Measurements from ENCODE around the gene PSMD12.
"Not testable (repeated sequence)": the region's sequence is repeated elsewhere in the genome, so short reads cannot be mapped to it uniquely, and the experiment has no call there.

The PSMD12 gene

GRCh38 chr17:67347826-67348225, 18.6 kb downstream of the PSMD12 start:
- Histone ChIP-seq H3K4me1 (ENCODE audit: control insufficient read depth, insufficient read depth, low read depth, low read length) (no peaks in the 10 kb centered on the region), H2BK12ac (ENCODE audit: low read length in 2 of 2) (no peak overlapping the region), H3K4me2 (ENCODE audit: low read length, poor library complexity, severe bottlenecking) (no peak overlapping the region), H3K9ac (ENCODE audit: low read length) (no peak overlapping the region), H3K14ac (ENCODE audit: low read length in 2 of 2) (no peak overlapping the region), H2BK5ac (ENCODE audit: low read depth, low read length, poor library complexity, severe bottlenecking) (no peak overlapping the region), H4K91ac (ENCODE audit: low read length) (no peak overlapping the region), H3K36me3 (ENCODE audit: control insufficient read depth in 1 of 2, insufficient read depth in 2 of 2, low read depth in 1 of 2, low read length in 2 of 2) (peaks cover 30 to 89% of the 10 kb centered on the region in 2 experiments), H3K23ac (ENCODE audit: low read length in 2 of 2) (no peak overlapping the region), H3K9me3 (ENCODE audit: control insufficient read depth, low read length) (no peaks in the 10 kb centered on the region), H2BK120ac (ENCODE audit: low read depth, low read length) (no peak overlapping the region), H2AFZ (ENCODE audit: low read depth, low read length) (no peak overlapping the region), H3K18ac (ENCODE audit: low read depth in 1 of 2, low read length in 2 of 2) (no peak overlapping the region), H4K8ac (ENCODE audit: low read length) (no peak overlapping the region), H3K27ac (ENCODE audit: low read length, poor library complexity, severe bottlenecking) (no peak overlapping the region), H2AK5ac (ENCODE audit: low read length, severe bottlenecking) (no peak overlapping the region), H3K27me3 (ENCODE audit: control insufficient read depth in 1 of 2, insufficient read depth in 1 of 2, low read length in 2 of 2) (no peaks in the 10 kb centered on the region), H3K4ac (ENCODE audit: low read depth in 1 of 2, low read length in 2 of 2) (no peak overlapping the region), H3K4me3 (ENCODE audit: insufficient read depth in 1 of 2, low read depth in 1 of 2, low read length in 2 of 2) (no peak overlapping the region), H3K79me1 (replicated peaks; ENCODE audit: low read length, poor library complexity, severe bottlenecking) (peaks cover 18% of the 10 kb centered on the region), H2BK15ac (ENCODE audit: low read depth, poor library complexity, severe bottlenecking) (no peak overlapping the region)
- 97% methylated on average over 2 of the region's 3 CpGs for WGBS
- no peak for DNase-seq

DNA sequence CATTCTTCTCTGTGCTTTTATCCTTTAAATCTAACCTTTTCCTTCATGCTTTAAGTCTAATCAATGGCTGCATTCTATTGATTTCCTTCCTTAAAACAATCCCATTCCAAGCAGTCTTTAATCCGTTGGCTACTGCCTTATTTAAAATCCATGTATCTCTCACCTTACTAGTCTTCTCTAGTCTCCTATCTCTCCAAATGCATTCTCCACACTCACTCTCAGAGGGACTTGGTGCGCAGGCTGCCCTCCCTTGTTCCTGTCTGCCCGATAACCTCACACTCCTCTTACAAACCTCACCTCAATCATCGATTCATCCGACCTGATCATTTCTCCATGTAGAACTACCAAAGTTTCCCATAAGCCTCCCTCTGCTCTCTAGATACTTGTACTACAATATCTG, 23.1 kb downstream of the PSMD12 start:
- H2BK5ac ChIP-seq (ENCODE audit: low read depth, low read length, poor library complexity, severe bottlenecking) = no peak overlapping the region
- no peak overlapping the region for H3K4me2 ChIP-seq (ENCODE audit: low read length, poor library complexity, severe bottlenecking)
- H2BK12ac ChIP-seq (ENCODE audit: low read length in 2 of 2) = no peak overlapping the region
- no peak overlapping the region for H3K9ac ChIP-seq (ENCODE audit: low read length)
- no peak overlapping the region for H3K4me3 ChIP-seq (ENCODE audit: insufficient read depth in 1 of 2, low read depth in 1 of 2, low read length in 2 of 2)
- WGBS = 98% methylated on average over 5 of the region's 5 CpGs
- H2BK15ac ChIP-seq (ENCODE audit: low read depth, poor library complexity, severe bottlenecking) = no peak overlapping the region
- no peak overlapping the region for H3K4ac ChIP-seq (ENCODE audit: low read depth in 1 of 2, low read length in 2 of 2)
- no peak overlapping the region for H3K23ac ChIP-seq (ENCODE audit: low read length in 2 of 2)
- peaks cover 19 to 78% of the 10 kb centered on the region in 2 experiments for H3K36me3 ChIP-seq (ENCODE audit: control insufficient read depth in 1 of 2, insufficient read depth in 2 of 2, low read depth in 1 of 2, low read length in 2 of 2)
- no peak overlapping the region for H3K27ac ChIP-seq (ENCODE audit: low read length, poor library complexity, severe bottlenecking)
- H3K27me3 ChIP-seq (ENCODE audit: control insufficient read depth in 1 of 2, insufficient read depth in 1 of 2, low read length in 2 of 2) = no peaks in the 10 kb centered on the region
- H4K8ac ChIP-seq (ENCODE audit: low read length) = no peak overlapping the region
- peaks cover 5% of the 10 kb centered on the region for H3K79me1 ChIP-seq (replicated peaks; ENCODE audit: low read length, poor library complexity, severe bottlenecking)
- H4K91ac ChIP-seq (ENCODE audit: low read length) = no peak overlapping the region
- H3K14ac ChIP-seq (ENCODE audit: low read length in 2 of 2) = no peak overlapping the region
- no peaks in the 10 kb centered on the region for H3K4me1 ChIP-seq (ENCODE audit: control insufficient read depth, insufficient read depth, low read depth, low read length)
- H3K18ac ChIP-seq (ENCODE audit: low read depth in 1 of 2, low read length in 2 of 2) = no peak overlapping the region
- no peak overlapping the region for H2AFZ ChIP-seq (ENCODE audit: low read depth, low read length)
- no peak overlapping the region for H2AK5ac ChIP-seq (ENCODE audit: low read length, severe bottlenecking)
- no peak for DNase-seq
- H2BK120ac ChIP-seq (ENCODE audit: low read depth, low read length) = no peak overlapping the region
- no peaks in the 10 kb centered on the region for H3K9me3 ChIP-seq (ENCODE audit: control insufficient read depth, low read length)

GRCh38 chr17:67338353-67338752, 28.0 kb downstream of the PSMD12 start:
- H3K18ac ChIP-seq (ENCODE audit: low read depth in 1 of 2, low read length in 2 of 2); H3K9me3 ChIP-seq (ENCODE audit: control insufficient read depth, low read length); H3K4me1 ChIP-seq (ENCODE audit: control insufficient read depth, insufficient read depth, low read depth, low read length); H2BK5ac ChIP-seq (ENCODE audit: low read depth, low read length, poor library complexity, severe bottlenecking); H2AK5ac ChIP-seq (ENCODE audit: low read length, severe bottlenecking); H2AFZ ChIP-seq (ENCODE audit: low read depth, low read length); H3K79me1 ChIP-seq (replicated peaks; ENCODE audit: low read length, poor library complexity, severe bottlenecking); H3K23ac ChIP-seq (ENCODE audit: low read length in 2 of 2); H3K4me2 ChIP-seq (ENCODE audit: low read length, poor library complexity, severe bottlenecking); H3K27me3 ChIP-seq (ENCODE audit: control insufficient read depth in 1 of 2, insufficient read depth in 1 of 2, low read length in 2 of 2); H4K91ac ChIP-seq (ENCODE audit: low read length); H3K4me3 ChIP-seq (ENCODE audit: insufficient read depth in 1 of 2, low read depth in 1 of 2, low read length in 2 of 2); H2BK15ac ChIP-seq (ENCODE audit: low read depth, poor library complexity, severe bottlenecking); H3K14ac ChIP-seq (ENCODE audit: low read length in 2 of 2); H3K4ac ChIP-seq (ENCODE audit: low read depth in 1 of 2, low read length in 2 of 2); H3K27ac ChIP-seq (ENCODE audit: low read length, poor library complexity, severe bottlenecking); H4K8ac ChIP-seq (ENCODE audit: low read length); H2BK12ac ChIP-seq (ENCODE audit: low read length in 2 of 2); DNase-seq; H2BK120ac ChIP-seq (ENCODE audit: low read depth, low read length); H3K9ac ChIP-seq (ENCODE audit: low read length): not testable (repeated sequence)
- peaks cover 11 to 49% of the 10 kb centered on the region in 2 experiments for H3K36me3 ChIP-seq (ENCODE audit: control insufficient read depth in 1 of 2, insufficient read depth in 2 of 2, low read depth in 1 of 2, low read length in 2 of 2)
- 100% methylated on average over 6 of the region's 7 CpGs for WGBS

GRCh38 chr17:67336859-67337258, 29.5 kb downstream of the PSMD12 start:
- Histone ChIP-seq H3K27ac (ENCODE audit: low read length, poor library complexity, severe bottlenecking) (no peak overlapping the region), H3K9me3 (ENCODE audit: control insufficient read depth, low read length) (no peaks in the 10 kb centered on the region), H2BK5ac (ENCODE audit: low read depth, low read length, poor library complexity, severe bottlenecking) (no peak overlapping the region), H3K14ac (ENCODE audit: low read length in 2 of 2) (no peak overlapping the region), H3K4me3 (ENCODE audit: insufficient read depth in 1 of 2, low read depth in 1 of 2, low read length in 2 of 2) (no peak overlapping the region), H3K27me3 (ENCODE audit: control insufficient read depth in 1 of 2, insufficient read depth in 1 of 2, low read length in 2 of 2) (no peaks in the 10 kb centered on the region), H3K4ac (ENCODE audit: low read depth in 1 of 2, low read length in 2 of 2) (no peak overlapping the region), H2AK5ac (ENCODE audit: low read length, severe bottlenecking) (no peak overlapping the region), H3K36me3 (ENCODE audit: control insufficient read depth in 1 of 2, insufficient read depth in 2 of 2, low read depth in 1 of 2, low read length in 2 of 2) (peaks cover 9 to 34% of the 10 kb centered on the region in 2 experiments), H3K79me1 (replicated peaks; ENCODE audit: low read length, poor library complexity, severe bottlenecking) (no peaks in the 10 kb centered on the region), H3K18ac (ENCODE audit: low read depth in 1 of 2, low read length in 2 of 2) (no peak overlapping the region), H2BK120ac (ENCODE audit: low read depth, low read length) (no peak overlapping the region), H3K9ac (ENCODE audit: low read length) (no peak overlapping the region), H4K91ac (ENCODE audit: low read length) (no peak overlapping the region), H3K4me2 (ENCODE audit: low read length, poor library complexity, severe bottlenecking) (no peak overlapping the region), H3K23ac (ENCODE audit: low read length in 2 of 2) (no peak overlapping the region), H4K8ac (ENCODE audit: low read length) (no peak overlapping the region), H2BK12ac (ENCODE audit: low read length in 2 of 2) (no peak overlapping the region), H2BK15ac (ENCODE audit: low read depth, poor library complexity, severe bottlenecking) (no peak overlapping the region), H3K4me1 (ENCODE audit: control insufficient read depth, insufficient read depth, low read depth, low read length) (peaks cover 1% of the 10 kb centered on the region), H2AFZ (ENCODE audit: low read depth, low read length) (no peak overlapping the region)
- WGBS = 93% methylated on average over 12 of the region's 12 CpGs
- DNase-seq = no peak

Data from mesenchymal stem cell (in vitro differentiated cells and primary cell).